ENCODE data around the gene RIMBP2.

RIMBP2 gene

GRCh38 chr12:130434560-130434959 lies 281.5 kb downstream of the RIMBP2 start:
- no peak overlapping the region for H3K4me3 ChIP-seq (ENCODE audit: low read depth, low read length)
- DNase-seq (ENCODE audit: low read depth): no peak
- no peak for TF ChIP-seq CTCF (IDR thresholded peaks at IDR 0.05; ENCODE audit: low read depth, low read length)
- TF ChIP-seq, protein P1, sequence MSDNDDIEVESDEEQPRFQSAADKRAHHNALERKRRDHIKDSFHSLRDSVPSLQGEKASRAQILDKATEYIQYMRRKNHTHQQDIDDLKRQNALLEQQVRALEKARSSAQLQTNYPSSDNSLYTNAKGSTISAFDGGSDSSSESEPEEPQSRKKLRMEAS (IDR thresholded peaks at IDR 0.05; ENCODE audit: low read depth, low read length): no peak
- no peak for TF ChIP-seq POLR2A (IDR thresholded peaks at IDR 0.05; ENCODE audit: extremely low read depth, insufficient read length)
- TF ChIP-seq MYC (IDR thresholded peaks at IDR 0.05; ENCODE audit: low read depth, low read length): no peak

DNA sequence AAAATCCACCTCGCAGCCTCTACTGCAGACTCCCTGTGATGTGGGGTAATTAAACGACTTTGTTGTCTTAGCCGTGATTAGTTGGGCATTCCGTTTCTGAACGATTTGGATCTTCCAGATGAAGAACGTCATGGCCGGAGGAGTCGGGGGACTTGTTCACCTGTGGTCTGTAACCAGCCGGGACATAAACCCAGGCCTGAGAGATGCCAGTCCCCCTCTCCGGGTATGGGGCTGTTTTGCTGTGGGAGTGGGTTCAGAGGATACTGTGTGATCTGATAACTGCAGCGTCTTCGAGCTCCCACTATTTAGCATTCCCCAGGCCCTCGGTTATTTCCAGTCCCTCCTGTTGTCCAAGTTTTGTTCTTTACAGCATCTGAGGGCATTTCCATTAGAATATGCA lies 282.3 kb downstream of the RIMBP2 start:
- TF ChIP-seq POLR2A (IDR thresholded peaks at IDR 0.05; ENCODE audit: extremely low read depth, insufficient read length) (no peak), CTCF (IDR thresholded peaks at IDR 0.05; ENCODE audit: low read depth, low read length) (no peak), MYC (IDR thresholded peaks at IDR 0.05; ENCODE audit: low read depth, low read length) (no peak)
- TF ChIP-seq, protein P1 (IDR thresholded peaks at IDR 0.05; ENCODE audit: low read depth, low read length): no peak
- no peak overlapping the region for H3K4me3 ChIP-seq (ENCODE audit: low read depth, low read length)
- DNase-seq (ENCODE audit: low read depth): no peak

DNA sequence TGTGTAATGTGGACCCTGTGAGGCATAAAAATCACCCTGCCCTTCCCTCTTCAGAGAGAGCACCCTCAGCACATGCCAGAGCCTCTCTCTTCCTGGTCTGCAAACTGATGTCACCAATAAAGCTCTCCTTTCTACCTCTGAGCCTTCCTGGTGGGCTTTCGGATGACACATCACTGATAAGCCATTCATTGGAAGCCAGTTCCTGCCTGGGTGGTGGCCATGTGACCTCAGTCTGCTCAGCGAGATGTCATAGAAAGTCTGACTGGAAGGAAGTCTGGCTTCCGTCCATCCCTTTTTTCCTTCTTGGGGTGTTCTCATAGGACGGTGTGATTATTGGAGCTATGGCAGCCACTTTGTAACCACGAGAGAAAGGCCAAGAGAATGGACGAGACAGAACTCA lies 282.7 kb downstream of the RIMBP2 start:
- DNase-seq (ENCODE audit: low read depth): no peak
- no peak overlapping the region for H3K4me3 ChIP-seq (ENCODE audit: low read depth, low read length)
- TF ChIP-seq CTCF (IDR thresholded peaks at IDR 0.05; ENCODE audit: low read depth, low read length) (no peak), MYC (IDR thresholded peaks at IDR 0.05; ENCODE audit: low read depth, low read length) (no peak), POLR2A (IDR thresholded peaks at IDR 0.05; ENCODE audit: extremely low read depth, insufficient read length) (no peak)
- TF ChIP-seq, protein P1 (IDR thresholded peaks at IDR 0.05; ENCODE audit: low read depth, low read length): no peak

- TF ChIP-seq, protein P1 (IDR thresholded peaks at IDR 0.05; ENCODE audit: low read depth, low read length): no peak
- TF ChIP-seq POLR2A (IDR thresholded peaks at IDR 0.05; ENCODE audit: extremely low read depth, insufficient read length): no peak
- no peak for TF ChIP-seq CTCF (IDR thresholded peaks at IDR 0.05; ENCODE audit: low read depth, low read length)
- TF ChIP-seq MYC (IDR thresholded peaks at IDR 0.05; ENCODE audit: low read depth, low read length): no peak
- H3K4me3 ChIP-seq (ENCODE audit: low read depth, low read length): no peak overlapping the region
- DNase-seq (ENCODE audit: low read depth): no peak
Measured at GRCh38 chr12:130431176-130431575, 284.9 kb downstream of the RIMBP2 start.

GRCh38 chr12:130429656-130430505 lies 286.2 kb downstream of the RIMBP2 start:
- H3K4me3 ChIP-seq (ENCODE audit: low read depth, low read length): no peak overlapping the region
- DNase-seq (ENCODE audit: low read depth): no peak
- no peak for TF ChIP-seq POLR2A (IDR thresholded peaks at IDR 0.05; ENCODE audit: extremely low read depth, insufficient read length)
- no peak for TF ChIP-seq MYC (IDR thresholded peaks at IDR 0.05; ENCODE audit: low read depth, low read length)
- TF ChIP-seq, protein P1 (IDR thresholded peaks at IDR 0.05; ENCODE audit: low read depth, low read length): no peak
- no peak for TF ChIP-seq CTCF (IDR thresholded peaks at IDR 0.05; ENCODE audit: low read depth, low read length)
